Bronchial epithelial cell (primary cell): ENCODE measurements around the gene RNF10. TPM values are rescaled to one million over a fixed set of nuclear protein-coding genes. Genes with fewer than 3 reads are reported as not detected.

Experiments used
- DNase-seq: peaks from one replicate; pipeline ENCODE4 v3.0.0-alpha.2; 2010; ENCODE audit warnings: low read depth
- FAIRE-seq: peaks from 2 replicates; lab custom pipeline; 2011; peaks lifted over from hg19 to GRCh38; lab: Jason Lieb, UNC
- H3K27me3 ChIP-seq: 2 replicates; pipeline ENCODE4 v1.5.1; 2011; ENCODE audit warnings: low read length; ENCODE audit not compliant: control insufficient read depth, insufficient read depth
- H3K36me3 ChIP-seq: 2 replicates; pipeline ENCODE4 v1.5.1; 2011; ENCODE audit warnings: low read length; ENCODE audit not compliant: control insufficient read depth, insufficient read depth
- H3K4me3 ChIP-seq: 2 replicates; pipeline ENCODE4 v1.5.1; 2011; ENCODE audit warnings: mild to moderate bottlenecking, low read depth, low read length, control low read depth
- CTCF ChIP-seq: IDR thresholded peaks from 2 replicates; pipeline ENCODE4 v1.5.1; 2011; ENCODE audit warnings: mild to moderate bottlenecking, moderate library complexity, low read length, control low read depth, inconsistent platforms; ENCODE audit not compliant: insufficient read depth, severe bottlenecking
- total RNA-seq: library from RNA; depleted of rRNA; stranded (reverse); fragments of >200 nt; gene quantifications from 2 replicates; pipeline ENCODE4 v1.2.1, GENCODE V29; 2014

RNF10 gene
- total RNA-seq, 1 donor from 2014 or later, result 138 TPM

GRCh38 chr12:120586860-120587259, 52.7 kb downstream of the RNF10 start:
- no peak overlapping the region for H3K4me3 ChIP-seq
- FAIRE-seq, result no peak

GRCh38 chr12:120588371-120588770, 54.2 kb downstream of the RNF10 start:
- Histone ChIP-seq H3K4me3 (no peak overlapping the region), H3K27me3 (no peaks in the 10 kb centered on the region), H3K36me3 (no peaks in the 10 kb centered on the region)
- FAIRE-seq (no peak), DNase-seq (no peak)
- TF ChIP-seq CTCF, result no peak

More at GRCh38 chr12:120586860-120587259, 52.7 kb downstream of the RNF10 start:
- TF ChIP-seq CTCF, result no peak
- H3K36me3 ChIP-seq, result no peaks in the 10 kb centered on the region
- H3K27me3 ChIP-seq, result no peaks in the 10 kb centered on the region
- no peak for DNase-seq

- Histone ChIP-seq H3K36me3 (no peaks in the 10 kb centered on the region), H3K27me3 (no peaks in the 10 kb centered on the region), H3K4me3 (no peak overlapping the region)
- TF ChIP-seq CTCF, result no peak
- DNase-seq, result no peak
- no peak for FAIRE-seq
These were observed 55.1 kb downstream of the RNF10 start for GRCh38 chr12:120588948-120589930.

- no peak for TF ChIP-seq CTCF
- DNase-seq (no peak), FAIRE-seq (no peak)
- no peaks in the 10 kb centered on the region for H3K27me3 ChIP-seq
- H3K4me3 ChIP-seq, result no peak overlapping the region
- no peaks in the 10 kb centered on the region for H3K36me3 ChIP-seq
These were observed 56.7 kb downstream of the RNF10 start for GRCh38 chr12:120590741-120591407.

GRCh38 chr12:120592121-120593049, 58.2 kb downstream of the RNF10 start:
- no peak overlapping the region for H3K4me3 ChIP-seq
- no peak for TF ChIP-seq CTCF
- H3K27me3 ChIP-seq, result peaks cover under 1% of the 10 kb centered on the region
- no peak for FAIRE-seq
- DNase-seq, result no peak
- no peaks in the 10 kb centered on the region for H3K36me3 ChIP-seq
